Measurements from ENCODE around the gene KIAA1217.

KIAA1217 gene

GRCh38 chr10:24597426-24597825, 388.5 kb downstream of the KIAA1217 start:
- Histone ChIP-seq H3K27me3 (ENCODE audit: insufficient read depth, low read length) (no peaks in the 10 kb centered on the region), H3K36me3 (ENCODE audit: insufficient read depth, low read length) (peaks cover 57% of the 10 kb centered on the region), H3K79me2 (ENCODE audit: control insufficient read depth, insufficient read depth, low read length, unreplicated experiment) (no peaks in the 10 kb centered on the region)

More at GRCh38 chr10:24597426-24597825, 388.5 kb downstream of the KIAA1217 start:
- Histone ChIP-seq H3K4me3 (ENCODE audit: low read depth, low read length) (no peak overlapping the region), H3K27ac (ENCODE audit: low read depth, low read length) (no peak overlapping the region), H2AFZ (ENCODE audit: low read length, unreplicated experiment) (no peak overlapping the region), H3K4me1 (ENCODE audit: control insufficient read depth, insufficient read depth, low read length, unreplicated experiment) (no peaks in the 10 kb centered on the region)
